K562 (cell line): ENCODE results near the gene WFIKKN2. TPM values are rescaled to one million over a fixed set of nuclear protein-coding genes. Genes with fewer than 3 reads are reported as not detected.

ENCODE experiments used
- ELF1 ChIP-seq: fragments of 200-800 bp; sonication (Bioruptor generic); IDR thresholded peaks from 2 replicates; pipeline ENCODE4 v1.6.1; 2016; ENCODE audit warnings: missing genetic modification characterization, missing compliant biosample characterization
- ELK1 ChIP-seq: sonication (generic); formaldehyde crosslinking; IDR thresholded peaks from 2 replicates; pipeline ENCODE4 v1.8.1; 2022; ENCODE audit warnings: missing genetic modification reagents
- HNRNPUL1 ChIP-seq: fragments of 200-400 bp; formaldehyde crosslinking; IDR thresholded peaks from 2 replicates; pipeline ENCODE4 v1.6.1; 2017; ENCODE audit warnings: low read length
- KDM4B ChIP-seq, 2 experiments: fragments of 450-650 bp in 1 of 2; sonication (generic) in 1 of 2; IDR thresholded peaks; 2 replicates each; pipeline ENCODE4 v1.6.1; 2016 to 2017; ENCODE audit warnings: borderline replicate concordance in 2 of 2, antibody characterized with exemption in 1 of 2, low read depth in 1 of 2, mild to moderate bottlenecking in 1 of 2
- MBD1 ChIP-seq: fragments of 250-450 bp; sonication (Bioruptor Pico); IDR thresholded peaks from 2 replicates; pipeline ENCODE4 v1.8.0; 2022; ENCODE audit warnings: inconsistent platforms
- NCOA4 ChIP-seq: fragments of 450-650 bp; IDR thresholded peaks from 2 replicates; pipeline ENCODE4 v1.6.1; 2018; ENCODE audit warnings: mild to moderate bottlenecking; ENCODE audit not compliant: partially characterized antibody
- NR3C1 ChIP-seq: sonication (generic); formaldehyde crosslinking; IDR thresholded peaks from 2 replicates; pipeline ENCODE4 v1.8.1; 2022; ENCODE audit warnings: missing genetic modification reagents
- OTX1 ChIP-seq: fragments of 450-650 bp; formaldehyde crosslinking; IDR thresholded peaks from 2 replicates; pipeline ENCODE4 v1.4.0; 2022; ENCODE audit warnings: mild to moderate bottlenecking
- ZNF407 ChIP-seq: fragments of 450-650 bp; IDR thresholded peaks from 2 replicates; pipeline ENCODE4 v1.6.1; 2016; ENCODE audit warnings: low read depth
- polyA plus RNA-seq, 8 experiments: library from polyadenylated mRNA; depleted of rRNA in 4 of 8; stranded (reverse) in 5 of 8; unstranded in 3 of 8; fragments of >200 nt; fragmentation: Nextera tagmentation in 2 of 8; fragmentation: Illumina TruSeq in 1 of 8; extraction: Ambion mirVana in 2 of 8; extraction: Trizol in 1 of 8; gene quantifications; 2 replicates each; pipeline versions ENCODE4 v1.2.1 to v1.2.3, GENCODE V29; 2011 to 2014; ENCODE audit warnings: inconsistent platforms in 1 of 8, missing spikeins in 1 of 8
- total RNA-seq, 7 experiments: library from RNA; depleted of rRNA in 6 of 7; stranded (reverse); fragments of >200 nt in 6 of 7; fragmentation: Illumina TruSeq in 2 of 7; extraction: Trizol in 2 of 7; gene quantifications; 2 replicates each; pipeline versions ENCODE4 v1.2.1 to v1.2.3, GENCODE V29; 2011 to 2021; ENCODE audit warnings: low replicate concordance in 1 of 7

The WFIKKN2 gene
- total and polyA plus RNA-seq, 9 of the 15 experiments (the other 6 are each of a cell fraction or from before 2014, with no cell fraction given) = 0.07 TPM; not detected in 8

GRCh38 chr17:50832864-50833381, 2.5 kb upstream of the WFIKKN2 start (continued):
- TF ChIP-seq ZNF407 (no peak), KDM4B (IDR thresholded peaks at IDR 0.05; ENCODE audit: borderline replicate concordance in 2 of 2, low read depth in 1 of 2) (no peak), HNRNPUL1 (no peak), NCOA4 (no peak), NR3C1 (CRISPR knock-in tag) (no peak), ELK1 (CRISPR knock-in tag) (no peak), OTX1 (CRISPR knock-in tag) (no peak), MBD1 (CRISPR knock-in tag) (no peak), ELF1 (tag) (no peak)
